BJ (cell line): ENCODE results near the gene PDZD11. TPM values are rescaled to one million over a fixed set of nuclear protein-coding genes. Genes with fewer than 3 reads are reported as not detected.
"Not testable (repeated sequence)": the region's sequence is repeated elsewhere in the genome, so short reads cannot be mapped to it uniquely, and the experiment has no call there.

Experiments used
- CTCF ChIA-PET: fragments of 350-600 bp; formaldehyde crosslinking; extraction: SDS; loops from one replicate; lab custom pipeline; 2021; ENCODE audit warnings: antibody characterized with exemption, inconsistent platforms; lab: Yijun Ruan, JAX
- POLR2A ChIA-PET: fragments of 300-600 bp; sonication (Branson Sonifier 250); formaldehyde crosslinking; extraction: SDS; loops from one replicate; lab custom pipeline; 2021; ENCODE audit warnings: antibody characterized with exemption; lab: Charles Lee
- DNase-seq: peaks from one replicate; pipeline ENCODE4 v3.0.0-alpha.2; 2011; ENCODE audit warnings: low read depth
- H3K27me3 ChIP-seq: 2 replicates; pipeline ENCODE4 v1.6.0; 2011; ENCODE audit warnings: low read length; ENCODE audit not compliant: control insufficient read depth, insufficient read depth
- H3K36me3 ChIP-seq: 2 replicates; pipeline ENCODE4 v1.5.1; 2011; ENCODE audit warnings: low read length; ENCODE audit not compliant: control insufficient read depth, insufficient read depth
- H3K4me3 ChIP-seq: 2 replicates; pipeline ENCODE4 v1.5.1; 2011; ENCODE audit warnings: low read depth, mild to moderate bottlenecking, control low read depth, low read length
- CTCF ChIP-seq: IDR thresholded peaks from 2 replicates; pipeline ENCODE4 v1.5.1; 2011; ENCODE audit warnings: low read depth, mild to moderate bottlenecking, control low read depth, inconsistent platforms, low read length, moderate library complexity; ENCODE audit not compliant: insufficient read depth
- polyA plus RNA-seq: library from polyadenylated mRNA; depleted of rRNA; stranded (reverse); fragments of >200 nt; gene quantifications from 2 replicates; pipeline ENCODE4 v1.2.3, GENCODE V29; 2011

PDZD11 gene
- polyA plus RNA-seq, 1 experiment = 91.9 TPM

DNA sequence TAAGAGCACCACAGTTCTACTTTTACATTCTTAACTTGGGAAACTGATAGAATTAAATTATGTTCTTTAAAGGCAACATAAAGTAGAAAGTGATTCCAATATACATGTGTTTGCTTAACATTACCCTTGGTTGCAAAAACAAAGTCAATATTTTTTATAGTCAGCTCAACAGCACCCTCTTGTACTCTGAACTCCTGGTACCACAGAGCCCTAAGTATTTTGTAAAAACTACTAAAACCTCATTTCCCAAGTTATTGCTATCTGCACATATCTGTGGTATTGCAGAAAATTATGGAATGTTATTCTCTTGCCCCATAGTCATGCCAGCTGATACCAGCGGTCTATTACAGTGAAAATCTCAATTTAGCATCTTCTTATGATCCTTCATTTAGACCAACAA, 3.1 kb upstream of the PDZD11 start:
- no peak for DNase-seq
- Histone ChIP-seq H3K36me3 (no peaks in the 10 kb centered on the region), H3K4me3 (no peak overlapping the region), H3K27me3 (no peaks in the 10 kb centered on the region)
- TF ChIP-seq CTCF = no peak
- ChIA-PET CTCF (interaction anchor here (0.6 kb wide), 1 partner anchor 70 kb away, joined by 4 read pairs; no protein-coding TSS in a partner anchor), POLR2A (no interaction called here)

- no peaks in the 10 kb centered on the region for H3K27me3 ChIP-seq
- CTCF ChIA-PET = interaction anchor here (0.8 kb wide), 1 partner anchor 26 kb away, joined by 5 read pairs; no protein-coding TSS in a partner anchor
- peak overlapping the region; percentile 64 for H3K4me3 ChIP-seq
- no peak for DNase-seq
- no peak for TF ChIP-seq CTCF
- H3K36me3 ChIP-seq = peaks cover 2% of the 10 kb centered on the region; the same call in 1 of the 2 replicates
- POLR2A ChIA-PET = no interaction called here
Observed at GRCh38 chrX:70289168-70289792, 447 bp downstream of the PDZD11 start.

GRCh38 chrX:70281951-70282350, 7.8 kb downstream of the PDZD11 start, which contains the start of gene RAB41:
RAB41 (plus strand) TSS chrX:70282172; CDS start chrX:70282218, 46 bp downstream.
- CTCF ChIA-PET = no interaction called here
- DNase-seq = no peak
- POLR2A ChIA-PET = no interaction called here
- H3K4me3 ChIP-seq = no peak within 1 kb of the TSS
- TF ChIP-seq CTCF = no peak
- H3K27me3 ChIP-seq = no peaks in the 10 kb centered on the region
- no peaks in the 10 kb centered on the region; the same call in 1 of the 2 replicates for H3K36me3 ChIP-seq

- no peaks in the 10 kb centered on the region for H3K27me3 ChIP-seq
- H3K36me3 ChIP-seq = no peaks in the 10 kb centered on the region
- POLR2A ChIA-PET = no interaction called here
- CTCF ChIA-PET = no interaction called here
- H3K4me3 ChIP-seq = no peak overlapping the region
- no peak for DNase-seq
- no peak for TF ChIP-seq CTCF
Observed at GRCh38 chrX:70280573-70280972, 9.2 kb downstream of the PDZD11 start.

DNA sequence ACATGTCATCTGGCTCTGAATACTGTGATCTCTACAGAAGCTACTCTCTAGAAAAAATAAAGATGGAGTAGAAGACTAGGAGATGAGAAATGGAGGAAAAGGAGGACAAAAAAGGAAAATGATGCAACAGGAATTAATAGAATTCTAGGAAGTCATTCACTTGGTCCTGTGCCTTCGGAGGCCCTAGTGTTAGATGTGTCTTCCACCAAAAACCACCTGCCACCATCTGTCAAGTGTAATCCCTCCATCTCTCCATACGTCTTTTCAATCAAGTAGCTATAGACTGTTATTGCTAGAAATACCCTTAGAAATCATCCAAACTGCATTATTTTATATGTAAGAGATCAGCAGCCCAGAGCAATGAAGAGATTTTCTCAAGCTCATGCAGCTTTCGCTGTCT, 10.6 kb downstream of the PDZD11 start:
- POLR2A ChIA-PET = no interaction called here
- no peak for TF ChIP-seq CTCF
- no peaks in the 10 kb centered on the region for H3K36me3 ChIP-seq
- no peak overlapping the region for H3K4me3 ChIP-seq
- DNase-seq = no peak
- no peaks in the 10 kb centered on the region for H3K27me3 ChIP-seq
- CTCF ChIA-PET = no interaction called here

GRCh38 chrX:70274029-70274428, 15.7 kb downstream of the PDZD11 start:
- H3K36me3 ChIP-seq, H3K27me3 ChIP-seq, DNase-seq, POLR2A ChIA-PET, H3K4me3 ChIP-seq: not testable (repeated sequence)
- CTCF ChIA-PET = interaction anchor here (0.6 kb wide), 1 partner anchor 156 kb away, joined by 3 read pairs; no protein-coding TSS in a partner anchor
